Body of pancreas (tissue), 4 donors: ENCODE data around the gene SYMPK.

Experiments used
- POLR2A ChIP-seq, 3 donors: fragments of 450-650 bp; IDR thresholded peaks; one replicate each; pipeline ENCODE4 v1.6.1; 2016; ENCODE audit warnings: antibody characterized with exemption in 3 of 3, mild to moderate bottlenecking in 2 of 3
- TF ChIP-seq, protein P1 (sequence below), 7 experiments: fragments of 450-650 bp in 4 of 7; fragments of 200-600 bp in 3 of 7; sonication (generic) in 3 of 7; IDR thresholded peaks; one replicate each; pipeline ENCODE4 v1.5.1; 2016 to 2019; ENCODE audit warnings: antibody characterized with exemption in 7 of 7

DNA sequence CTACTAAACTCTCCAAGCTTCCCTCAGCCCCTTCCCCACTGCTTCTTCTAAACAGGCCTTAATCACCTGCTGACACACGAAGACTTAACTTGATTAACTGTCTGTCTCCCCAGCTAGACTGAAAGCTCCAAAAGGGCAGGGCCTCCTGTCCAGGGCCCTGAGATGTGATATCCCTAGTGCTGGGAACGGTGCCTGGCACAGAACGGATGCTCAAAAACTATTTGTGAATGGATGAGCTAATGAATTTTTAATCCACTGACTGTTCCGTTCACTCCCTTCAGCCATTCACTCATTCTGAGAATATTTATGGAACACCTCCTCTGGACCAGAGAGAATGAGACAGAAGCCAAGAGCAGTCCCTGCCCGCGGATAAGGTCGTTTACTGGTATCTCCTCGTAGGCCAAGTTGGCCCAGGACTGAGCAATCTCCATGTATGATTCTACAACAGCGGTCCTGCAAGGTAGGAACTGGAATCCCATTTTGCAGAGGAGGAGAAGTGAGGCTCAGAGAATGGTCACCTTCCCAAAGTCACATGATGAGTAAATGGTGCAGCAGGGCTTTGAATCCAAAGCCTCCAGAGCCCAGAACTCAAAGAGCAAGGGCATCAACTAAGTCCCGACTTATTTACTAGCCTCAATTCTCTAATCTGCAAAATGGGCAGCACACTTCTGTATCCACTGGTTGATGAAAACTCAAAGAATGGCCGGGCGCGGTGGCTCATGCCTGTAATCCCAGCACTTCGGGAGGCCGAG lies 73.7 kb downstream of the SYMPK start:
- TF ChIP-seq, protein P1, sequence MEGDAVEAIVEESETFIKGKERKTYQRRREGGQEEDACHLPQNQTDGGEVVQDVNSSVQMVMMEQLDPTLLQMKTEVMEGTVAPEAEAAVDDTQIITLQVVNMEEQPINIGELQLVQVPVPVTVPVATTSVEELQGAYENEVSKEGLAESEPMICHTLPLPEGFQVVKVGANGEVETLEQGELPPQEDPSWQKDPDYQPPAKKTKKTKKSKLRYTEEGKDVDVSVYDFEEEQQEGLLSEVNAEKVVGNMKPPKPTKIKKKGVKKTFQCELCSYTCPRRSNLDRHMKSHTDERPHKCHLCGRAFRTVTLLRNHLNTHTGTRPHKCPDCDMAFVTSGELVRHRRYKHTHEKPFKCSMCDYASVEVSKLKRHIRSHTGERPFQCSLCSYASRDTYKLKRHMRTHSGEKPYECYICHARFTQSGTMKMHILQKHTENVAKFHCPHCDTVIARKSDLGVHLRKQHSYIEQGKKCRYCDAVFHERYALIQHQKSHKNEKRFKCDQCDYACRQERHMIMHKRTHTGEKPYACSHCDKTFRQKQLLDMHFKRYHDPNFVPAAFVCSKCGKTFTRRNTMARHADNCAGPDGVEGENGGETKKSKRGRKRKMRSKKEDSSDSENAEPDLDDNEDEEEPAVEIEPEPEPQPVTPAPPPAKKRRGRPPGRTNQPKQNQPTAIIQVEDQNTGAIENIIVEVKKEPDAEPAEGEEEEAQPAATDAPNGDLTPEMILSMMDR (IDR thresholded peaks at IDR 0.05), result no peak
- no peak for TF ChIP-seq POLR2A (IDR thresholded peaks at IDR 0.05)
